GM12878 (cell line): Measurements from ENCODE around the gene CLTCL1. TPM values are rescaled to one million over a fixed set of nuclear protein-coding genes. Genes with fewer than 3 reads are reported as not detected.

Experiments
- ATAC-seq: fragments of 200-7000 bp; cut with Tn5 transposase; 3 replicates; pipeline ENCODE4 v1.9.1; 2020; ENCODE audit warnings: mild to moderate bottlenecking, moderate library complexity
- BruUV-seq: library from RNA; stranded (reverse); fragments of 400-500 nt; replicated peaks from 2 replicates; lab custom pipeline; 2021; lab: Mats Ljungman, UMichigan
- CTCF ChIA-PET: fragments of 300-600 bp; sonication (Branson Sonifier 250); formaldehyde crosslinking; extraction: SDS; loops from one replicate; lab custom pipeline; 2021; ENCODE audit warnings: inconsistent platforms; lab: Yijun Ruan, JAX
- POLR2A ChIA-PET: fragments of 350-600 bp; formaldehyde crosslinking; extraction: SDS; loops from one replicate; lab custom pipeline; 2021; ENCODE audit warnings: inconsistent platforms; lab: Charles Lee
- RAD21 ChIA-PET: fragments of 300-600 bp; sonication (Branson Sonifier 250); formaldehyde crosslinking; loops from one replicate; lab custom pipeline; 2023; ENCODE audit warnings: antibody characterized with exemption; ENCODE audit not compliant: unreplicated experiment; lab: Charles Lee
- SMC1A ChIA-PET: fragments of 300-600 bp; sonication (Branson Sonifier 250); formaldehyde crosslinking; loops from one replicate; lab custom pipeline; 2023; ENCODE audit not compliant: unreplicated experiment, uncharacterized antibody; lab: Charles Lee
- DNase-seq: peaks from one replicate; pipeline ENCODE4 v3.0.0-alpha.2; 2011; ENCODE audit warnings: low read depth, low spot score
- FAIRE-seq: peaks from 3 replicates; lab custom pipeline; 2011; peaks lifted over from hg19 to GRCh38; lab: Jason Lieb, UNC
- H2AFZ ChIP-seq: 2 replicates; pipeline ENCODE4 v1.6.0; 2011; ENCODE audit warnings: low read depth, low read length, control low read depth; ENCODE audit not compliant: control insufficient read depth
- H3K27ac ChIP-seq: 2 replicates; pipeline ENCODE4 v1.5.1; 2011; ENCODE audit warnings: control low read depth; ENCODE audit not compliant: control insufficient read depth, insufficient read depth
- H3K27me3 ChIP-seq, 2 experiments: replicated peaks in 1 of 2; 2 replicates each; pipeline versions ENCODE4 v1.6.0 to v1.6.1; 2011; ENCODE audit warnings: low read length in 1 of 2; ENCODE audit not compliant: control insufficient read depth in 2 of 2, insufficient read depth in 2 of 2
- H3K36me3 ChIP-seq, 2 experiments: 2 replicates each; pipeline ENCODE4 v1.5.1; 2011; ENCODE audit warnings: low read length in 1 of 2; ENCODE audit not compliant: control insufficient read depth in 2 of 2, insufficient read depth in 2 of 2
- H3K4me1 ChIP-seq: 2 replicates; pipeline ENCODE4 v1.6.1; 2011; ENCODE audit warnings: mild to moderate bottlenecking, low read length, moderate library complexity, mixed read lengths; ENCODE audit not compliant: control insufficient read depth, insufficient read depth
- H3K4me2 ChIP-seq: 2 replicates; pipeline ENCODE4 v1.6.0; 2011; ENCODE audit warnings: control low read depth; ENCODE audit not compliant: control insufficient read depth, insufficient read depth
- H3K4me3 ChIP-seq: fragments of 200-600 bp; sonication (generic); 2 replicates; pipeline ENCODE4 v1.5.1; 2016
- H3K79me2 ChIP-seq: 2 replicates; pipeline ENCODE4 v1.6.0; 2011; ENCODE audit warnings: low read length; ENCODE audit not compliant: control insufficient read depth, insufficient read depth
- H3K9ac ChIP-seq: 2 replicates; pipeline ENCODE4 v1.8.0; 2011; ENCODE audit warnings: low read length, control low read depth, mixed read lengths; ENCODE audit not compliant: control insufficient read depth, insufficient read depth
- H3K9me3 ChIP-seq: replicated peaks from 3 replicates; pipeline ENCODE4 v1.5.1; 2011; ENCODE audit warnings: mild to moderate bottlenecking, low read length; ENCODE audit not compliant: control insufficient read depth, insufficient read depth
- H4K20me1 ChIP-seq: 2 replicates; pipeline ENCODE4 v1.6.0; 2011; ENCODE audit not compliant: control insufficient read depth, insufficient read depth
- FOXM1 ChIP-seq: IDR thresholded peaks from 2 replicates; pipeline ENCODE4 v1.6.1; 2012; ENCODE audit warnings: low read depth, mild to moderate bottlenecking, inconsistent platforms, low read length, moderate library complexity
- HDAC2 ChIP-seq: fragments of 200-600 bp; sonication (generic); IDR thresholded peaks from 2 replicates; pipeline ENCODE4 v1.6.1; 2017
- MEF2B ChIP-seq: fragments of 450-650 bp; IDR thresholded peaks from 2 replicates; pipeline ENCODE4 v1.6.1; 2018; ENCODE audit warnings: mild to moderate bottlenecking, moderate library complexity; ENCODE audit not compliant: partially characterized antibody, poor library complexity, severe bottlenecking
- MYB ChIP-seq: fragments of 150-350 bp; IDR thresholded peaks from 2 replicates; pipeline ENCODE4 v1.6.1; 2014; ENCODE audit warnings: mild to moderate bottlenecking, low read depth, low read length, borderline replicate concordance
- NBN ChIP-seq: fragments of 450-650 bp; IDR thresholded peaks from 2 replicates; pipeline ENCODE4 v1.6.1; 2016
- NR2C2 ChIP-seq: IDR thresholded peaks from 2 replicates; pipeline ENCODE4 v1.6.1; 2011; ENCODE audit warnings: borderline replicate concordance, low read depth; ENCODE audit not compliant: control insufficient read depth, insufficient read length
- NR2F1 ChIP-seq: fragments of 450-650 bp; conservative IDR thresholded peaks from 2 replicates; pipeline ENCODE4 v1.6.1; 2017; ENCODE audit warnings: mild to moderate bottlenecking
- RFX5 ChIP-seq: IDR thresholded peaks from 2 replicates; pipeline ENCODE4 v1.6.1; 2011; ENCODE audit warnings: low read depth, low read length, improper control_type of control experiment
- SMAD5 ChIP-seq: IDR thresholded peaks from 2 replicates; pipeline ENCODE4 v1.6.1; 2016; ENCODE audit warnings: antibody characterized with exemption, low read depth
- SMARCA5 ChIP-seq: fragments of 450-650 bp; IDR thresholded peaks from 2 replicates; pipeline ENCODE4 v1.6.1; 2017; ENCODE audit warnings: mild to moderate bottlenecking
- SP1 ChIP-seq: IDR thresholded peaks from one replicate; pipeline ENCODE4 v1.6.1; 2011; ENCODE audit warnings: low read depth, low read length
- TCF3 ChIP-seq: IDR thresholded peaks from 2 replicates; pipeline ENCODE4 v1.6.1; 2012; ENCODE audit warnings: low read depth, mild to moderate bottlenecking, low read length, borderline replicate concordance; ENCODE audit not compliant: insufficient read depth
- ZNF24 ChIP-seq: fragments of 450-650 bp; IDR thresholded peaks from 2 replicates; pipeline ENCODE4 v1.6.1; 2017; ENCODE audit warnings: antibody characterized with exemption, mild to moderate bottlenecking
- WGBS: methylation state at CpG from one replicate; pipeline ENCODE4 v1.1.6; 2016; ENCODE audit warnings: low lambda C conversion rate; ENCODE audit not compliant: insufficient replicate concordance, insufficient coverage; ENCODE audit errors: missing lambda C conversion rate; 5-methylcytosine and 5-hydroxymethylcytosine counted together
- in situ Hi-C: fragments of 300-500 bp; cut with MboI; formaldehyde crosslinking; loops from 9 replicates; pipeline ENCODE4 v1.14.3; 2018; ENCODE audit warnings: mixed read lengths
- intact Hi-C: fragments of 100-400 bp; cut with micrococcal nuclease; formaldehyde crosslinking; loops from one replicate; pipeline ENCODE4 v1.14.2; 2022; ENCODE audit not compliant: unreplicated experiment
- polyA plus RNA-seq, 11 experiments: library from polyadenylated mRNA; depleted of rRNA in 4 of 11; unstranded in 6 of 11; stranded (reverse) in 5 of 11; fragments of >200 nt; fragmentation: Nextera tagmentation in 4 of 11; fragmentation: Illumina TruSeq in 1 of 11; extraction: Ambion mirVana in 4 of 11; extraction: Trizol in 1 of 11; gene quantifications; 1 replicate in 1 of 11; 2 replicates in 10 of 11; pipeline versions ENCODE4 v1.2.1 to v1.2.3, GENCODE V29; 2011 to 2016; ENCODE audit warnings: inconsistent platforms in 2 of 11, missing spikeins in 2 of 11, low read depth in 1 of 11
- total RNA-seq, 4 experiments: library from RNA; depleted of rRNA in 3 of 4; stranded (reverse); fragments of >200 nt in 3 of 4; fragmentation: Illumina TruSeq in 1 of 4; extraction: Trizol in 1 of 4; gene quantifications; 2 replicates each; pipeline versions ENCODE4 v1.2.1 to v1.2.3, GENCODE V29; 2013 to 2021
- TF ChIP-seq, protein P1 (sequence below): IDR thresholded peaks from 2 replicates; pipeline ENCODE4 v1.6.1; 2012; ENCODE audit warnings: improper control_type of control experiment, low read depth, low read length; ENCODE audit not compliant: insufficient replicate concordance

CLTCL1 gene
- total and polyA plus RNA-seq, 10 of the 15 experiments (the other 5 are each of a cell fraction or from before 2014, with no cell fraction given), result under 0.01 to 0.35 (median 0.12) TPM; not detected in 2

DNA sequence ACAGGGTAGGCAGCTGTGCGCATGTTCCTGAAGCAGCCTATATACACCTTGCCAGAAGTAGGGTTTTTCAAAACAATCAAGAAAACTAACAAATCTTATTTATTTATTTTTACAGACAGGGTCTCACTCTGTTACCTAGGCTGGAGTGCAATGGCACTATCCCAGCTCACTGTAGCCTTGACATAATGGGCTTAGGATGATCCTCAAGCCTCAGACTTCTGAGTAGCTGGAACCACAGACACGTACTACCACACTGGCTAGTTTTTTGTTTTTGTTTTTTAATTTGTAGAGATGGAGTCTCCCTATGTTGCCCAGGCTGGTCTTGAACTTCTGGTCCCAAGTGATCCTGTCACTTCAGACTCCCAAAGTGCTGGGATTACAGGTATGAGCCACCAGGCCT lies 25.7 kb downstream of the CLTCL1 start:
- ChIA-PET RAD21 (no interaction called here), POLR2A (no interaction called here), SMC1A (no interaction called here), CTCF (interaction anchor here (1.2 kb wide), 1 partner anchor 14 kb away, joined by 4 read pairs; no protein-coding TSS in a partner anchor)
- H3K79me2 ChIP-seq, result no peaks in the 10 kb centered on the region
- DNase-seq (no peak), FAIRE-seq (no peak), ATAC-seq (no peak)
- H3K9ac ChIP-seq, result no peak overlapping the region
- no peaks in the 10 kb centered on the region for H3K4me1 ChIP-seq
- no peaks in the 10 kb centered on the region for H3K36me3 ChIP-seq
- WGBS, result 24% methylated on average over 2 of the region's 2 CpGs
- H2AFZ ChIP-seq, result no peak overlapping the region
- H4K20me1 ChIP-seq, result no peaks in the 10 kb centered on the region
- no peak overlapping the region for H3K4me2 ChIP-seq
- TF ChIP-seq RFX5, result no peak
- H3K27ac ChIP-seq, result no peak overlapping the region
- H3K4me3 ChIP-seq, result no peak overlapping the region
- intact Hi-C loops, result loop anchor here (10.0 kb wide), 1 partner anchor 51 kb away; no protein-coding TSS in a partner anchor
- in situ Hi-C loops, result no loop called here
- BruUV-seq, result no TSS peak
- H3K9me3 ChIP-seq, result no peaks in the 10 kb centered on the region; the same call in 2 of the 3 replicates
- H3K27me3 ChIP-seq, result no peaks in the 10 kb centered on the region

DNA sequence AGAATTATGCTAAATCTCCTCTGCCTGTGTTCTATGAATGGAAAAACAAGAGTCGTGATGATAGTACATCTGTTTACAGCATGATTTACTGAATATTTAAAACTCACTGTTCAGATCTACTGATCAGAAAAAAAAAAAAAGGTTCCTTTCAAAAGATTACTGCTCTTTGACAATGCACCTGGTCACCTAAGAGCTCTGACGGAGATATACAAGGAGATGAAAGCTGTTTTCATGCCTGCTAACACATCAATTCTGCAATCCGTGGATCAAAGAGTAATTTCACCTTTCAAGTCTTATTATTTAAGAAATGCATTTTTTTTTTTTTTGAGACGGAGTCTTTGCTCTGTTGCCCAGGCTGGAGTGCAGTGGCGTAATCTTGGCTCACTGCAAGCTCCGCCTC lies 30.7 kb downstream of the CLTCL1 start:
- RAD21 ChIA-PET, result no interaction called here
- ATAC-seq (no peak), FAIRE-seq (no peak), DNase-seq (no peak)
- Histone ChIP-seq H3K4me2 (no peak overlapping the region), H3K79me2 (no peaks in the 10 kb centered on the region), H3K9me3 (no peaks in the 10 kb centered on the region; the same call in 2 of the 3 replicates), H2AFZ (no peak overlapping the region), H3K27me3 (no peaks in the 10 kb centered on the region), H4K20me1 (no peaks in the 10 kb centered on the region), H3K4me1 (no peaks in the 10 kb centered on the region), H3K4me3 (no peak overlapping the region), H3K9ac (no peak overlapping the region), H3K27ac (no peak overlapping the region), H3K36me3 (no peaks in the 10 kb centered on the region)
- 60% methylated on average over 6 of the region's 6 CpGs for WGBS
- POLR2A ChIA-PET, result no interaction called here
- BruUV-seq, result no TSS peak
- in situ Hi-C loops (no loop called here), intact Hi-C loops (loop anchor here (10.0 kb wide), 1 partner anchor 46 kb away; no protein-coding TSS in a partner anchor)
- SMC1A ChIA-PET, result no interaction called here
- CTCF ChIA-PET, result no interaction called here
- TF ChIP-seq, protein P1, sequence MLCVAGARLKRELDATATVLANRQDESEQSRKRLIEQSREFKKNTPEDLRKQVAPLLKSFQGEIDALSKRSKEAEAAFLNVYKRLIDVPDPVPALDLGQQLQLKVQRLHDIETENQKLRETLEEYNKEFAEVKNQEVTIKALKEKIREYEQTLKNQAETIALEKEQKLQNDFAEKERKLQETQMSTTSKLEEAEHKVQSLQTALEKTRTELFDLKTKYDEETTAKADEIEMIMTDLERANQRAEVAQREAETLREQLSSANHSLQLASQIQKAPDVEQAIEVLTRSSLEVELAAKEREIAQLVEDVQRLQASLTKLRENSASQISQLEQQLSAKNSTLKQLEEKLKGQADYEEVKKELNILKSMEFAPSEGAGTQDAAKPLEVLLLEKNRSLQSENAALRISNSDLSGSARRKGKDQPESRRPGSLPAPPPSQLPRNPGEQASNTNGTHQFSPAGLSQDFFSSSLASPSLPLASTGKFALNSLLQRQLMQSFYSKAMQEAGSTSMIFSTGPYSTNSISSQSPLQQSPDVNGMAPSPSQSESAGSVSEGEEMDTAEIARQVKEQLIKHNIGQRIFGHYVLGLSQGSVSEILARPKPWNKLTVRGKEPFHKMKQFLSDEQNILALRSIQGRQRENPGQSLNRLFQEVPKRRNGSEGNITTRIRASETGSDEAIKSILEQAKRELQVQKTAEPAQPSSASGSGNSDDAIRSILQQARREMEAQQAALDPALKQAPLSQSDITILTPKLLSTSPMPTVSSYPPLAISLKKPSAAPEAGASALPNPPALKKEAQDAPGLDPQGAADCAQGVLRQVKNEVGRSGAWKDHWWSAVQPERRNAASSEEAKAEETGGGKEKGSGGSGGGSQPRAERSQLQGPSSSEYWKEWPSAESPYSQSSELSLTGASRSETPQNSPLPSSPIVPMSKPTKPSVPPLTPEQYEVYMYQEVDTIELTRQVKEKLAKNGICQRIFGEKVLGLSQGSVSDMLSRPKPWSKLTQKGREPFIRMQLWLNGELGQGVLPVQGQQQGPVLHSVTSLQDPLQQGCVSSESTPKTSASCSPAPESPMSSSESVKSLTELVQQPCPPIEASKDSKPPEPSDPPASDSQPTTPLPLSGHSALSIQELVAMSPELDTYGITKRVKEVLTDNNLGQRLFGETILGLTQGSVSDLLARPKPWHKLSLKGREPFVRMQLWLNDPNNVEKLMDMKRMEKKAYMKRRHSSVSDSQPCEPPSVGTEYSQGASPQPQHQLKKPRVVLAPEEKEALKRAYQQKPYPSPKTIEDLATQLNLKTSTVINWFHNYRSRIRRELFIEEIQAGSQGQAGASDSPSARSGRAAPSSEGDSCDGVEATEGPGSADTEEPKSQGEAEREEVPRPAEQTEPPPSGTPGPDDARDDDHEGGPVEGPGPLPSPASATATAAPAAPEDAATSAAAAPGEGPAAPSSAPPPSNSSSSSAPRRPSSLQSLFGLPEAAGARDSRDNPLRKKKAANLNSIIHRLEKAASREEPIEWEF, result no peak
- TF ChIP-seq FOXM1 (no peak), MEF2B (no peak), SMAD5 (no peak), SMARCA5 (no peak), NBN (no peak), TCF3 (no peak), MYB (no peak), NR2C2 (no peak), ZNF24 (no peak), SP1 (no peak), NR2F1 (no peak), HDAC2 (no peak)
